ENCODE results near the gene CMTM4.

DNA sequence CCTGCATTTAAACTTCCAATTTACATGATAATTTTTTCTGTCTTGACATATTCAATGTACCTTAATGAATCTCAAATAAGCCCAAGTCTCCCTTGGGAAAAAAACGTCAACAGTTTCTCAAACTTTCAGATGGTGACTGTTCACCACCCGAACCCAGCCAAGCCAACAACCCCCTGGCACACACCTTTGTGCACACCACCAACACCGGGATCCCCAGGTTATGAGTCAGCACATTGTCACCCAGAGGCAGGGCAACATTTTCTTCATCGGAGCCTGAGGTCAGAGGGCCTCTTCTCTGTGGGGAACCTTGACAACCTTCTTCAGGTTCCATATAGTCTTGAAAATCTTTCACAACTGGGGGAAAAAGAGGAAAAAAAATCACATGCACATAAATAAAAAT, 39.3 kb upstream of the CMTM4 start:
- TF ChIP-seq POLR2A (IDR thresholded peaks at IDR 0.05), result no peak
- TF ChIP-seq, protein P1, sequence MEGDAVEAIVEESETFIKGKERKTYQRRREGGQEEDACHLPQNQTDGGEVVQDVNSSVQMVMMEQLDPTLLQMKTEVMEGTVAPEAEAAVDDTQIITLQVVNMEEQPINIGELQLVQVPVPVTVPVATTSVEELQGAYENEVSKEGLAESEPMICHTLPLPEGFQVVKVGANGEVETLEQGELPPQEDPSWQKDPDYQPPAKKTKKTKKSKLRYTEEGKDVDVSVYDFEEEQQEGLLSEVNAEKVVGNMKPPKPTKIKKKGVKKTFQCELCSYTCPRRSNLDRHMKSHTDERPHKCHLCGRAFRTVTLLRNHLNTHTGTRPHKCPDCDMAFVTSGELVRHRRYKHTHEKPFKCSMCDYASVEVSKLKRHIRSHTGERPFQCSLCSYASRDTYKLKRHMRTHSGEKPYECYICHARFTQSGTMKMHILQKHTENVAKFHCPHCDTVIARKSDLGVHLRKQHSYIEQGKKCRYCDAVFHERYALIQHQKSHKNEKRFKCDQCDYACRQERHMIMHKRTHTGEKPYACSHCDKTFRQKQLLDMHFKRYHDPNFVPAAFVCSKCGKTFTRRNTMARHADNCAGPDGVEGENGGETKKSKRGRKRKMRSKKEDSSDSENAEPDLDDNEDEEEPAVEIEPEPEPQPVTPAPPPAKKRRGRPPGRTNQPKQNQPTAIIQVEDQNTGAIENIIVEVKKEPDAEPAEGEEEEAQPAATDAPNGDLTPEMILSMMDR (IDR thresholded peaks at IDR 0.05), result no peak

All from esophagus squamous epithelium (tissue), 4 donors.